OCI-LY3 (cell line): ENCODE measurements around the gene JCAD.

Source experiments
- H2AFZ ChIP-seq: fragments of 200-600, 300-600 bp; shearing (Covaris generic); 2 replicates; pipeline ENCODE4 v1.6.0; 2014; ENCODE audit warnings: antibody characterized with exemption, low read depth, low read length
- H3K27ac ChIP-seq: fragments of 200-600, 300-600 bp; sonication (generic); 2 replicates; pipeline ENCODE4 v1.5.1; 2014; ENCODE audit warnings: mild to moderate bottlenecking, low read length, moderate library complexity, mixed read lengths
- H3K27me3 ChIP-seq: fragments of 200-600, 300-600 bp; sonication (generic); 2 replicates; pipeline ENCODE4 v1.6.1; 2014; ENCODE audit warnings: low read depth, low read length, mixed read lengths
- H3K36me3 ChIP-seq: fragments of 200-600, 300-600 bp; sonication (generic); replicated peaks from 2 replicates; pipeline ENCODE3; 2014; ENCODE audit warnings: low read depth, low read length, mixed read lengths
- H3K4me1 ChIP-seq: fragments of 300-600, 200-600 bp; sonication (generic); 2 replicates; pipeline ENCODE4 v1.6.1; 2014; ENCODE audit warnings: low read length, mixed read lengths
- H3K4me2 ChIP-seq: fragments of 200-600, 300-600 bp; sonication (generic); 2 replicates; pipeline ENCODE4 v1.6.1; 2014; ENCODE audit warnings: low read length, mixed read lengths
- H3K4me3 ChIP-seq: fragments of 300-600, 200-600 bp; sonication (generic); 2 replicates; pipeline ENCODE4 v1.5.1; 2014; ENCODE audit warnings: antibody characterized with exemption, mild to moderate bottlenecking, low read length, moderate library complexity
- H3K79me2 ChIP-seq: fragments of 300-600, 200-600 bp; shearing (Covaris generic); 2 replicates; pipeline ENCODE4 v1.6.1; 2014; ENCODE audit warnings: mild to moderate bottlenecking, low read length, mixed read lengths
- H3K9ac ChIP-seq: fragments of 300-600, 200-600 bp; shearing (Covaris generic); 2 replicates; pipeline ENCODE4 v1.6.0; 2014; ENCODE audit warnings: mild to moderate bottlenecking, low read length, moderate library complexity
- H3K9me3 ChIP-seq: fragments of 200-600, 300-600 bp; shearing (Covaris generic); 2 replicates; pipeline ENCODE4 v1.6.1; 2014; ENCODE audit warnings: low read length, mixed read lengths; ENCODE audit not compliant: insufficient read depth
- H4K20me1 ChIP-seq: fragments of 200-600, 300-600 bp; sonication (generic); 2 replicates; pipeline ENCODE4 v1.6.1; 2016; ENCODE audit warnings: low read length, mixed read lengths; ENCODE audit not compliant: insufficient read depth
- EZH2phosphoT487 ChIP-seq: fragments of 200-600 bp; shearing (Covaris generic); IDR thresholded peaks from 2 replicates; pipeline ENCODE4 v1.6.1; 2018; ENCODE audit warnings: antibody characterized with exemption, mixed run types, low read depth
- TF ChIP-seq, protein P1 (sequence below): fragments of 200-600, 300-600 bp; sonication (generic); IDR thresholded peaks from 2 replicates; pipeline ENCODE4 v1.5.1; 2014; ENCODE audit warnings: antibody characterized with exemption, low read length, low read depth

The JCAD gene

DNA sequence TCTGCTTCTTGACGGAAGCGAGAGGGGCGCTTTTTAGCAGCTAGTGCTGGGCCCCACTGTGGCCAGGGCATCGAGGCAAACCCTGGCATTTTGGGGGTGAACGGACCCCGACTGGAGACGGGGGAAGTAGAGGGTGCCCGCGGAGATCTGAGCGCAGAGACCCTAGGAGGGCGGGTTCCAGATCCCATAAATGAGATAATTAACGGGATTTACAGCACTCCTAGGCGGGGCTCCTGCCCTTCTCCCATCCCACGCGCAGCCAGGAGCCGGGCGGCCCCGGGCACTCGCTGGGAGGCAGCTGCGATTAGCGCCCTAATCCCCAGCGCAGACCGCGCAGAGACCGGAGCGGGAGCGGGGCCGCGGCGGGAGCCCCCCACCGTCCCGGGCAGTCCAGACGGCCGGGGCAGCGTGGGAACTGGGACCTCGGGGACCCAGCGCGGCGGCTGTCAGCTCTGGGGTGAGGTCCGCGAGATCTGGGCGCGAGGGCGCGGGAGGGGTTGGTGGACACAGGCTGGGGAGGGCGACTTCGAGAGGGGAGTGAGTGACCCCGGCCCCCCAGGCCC is 735 bp downstream of the JCAD start:
- no peak overlapping the region for H3K4me3 ChIP-seq
- H3K36me3 ChIP-seq, result no peaks in the 10 kb centered on the region
- H3K4me2 ChIP-seq, result no peak overlapping the region
- H3K4me1 ChIP-seq, result no peaks in the 10 kb centered on the region
- TF ChIP-seq EZH2phosphoT487, result no peak
- TF ChIP-seq, protein P1, sequence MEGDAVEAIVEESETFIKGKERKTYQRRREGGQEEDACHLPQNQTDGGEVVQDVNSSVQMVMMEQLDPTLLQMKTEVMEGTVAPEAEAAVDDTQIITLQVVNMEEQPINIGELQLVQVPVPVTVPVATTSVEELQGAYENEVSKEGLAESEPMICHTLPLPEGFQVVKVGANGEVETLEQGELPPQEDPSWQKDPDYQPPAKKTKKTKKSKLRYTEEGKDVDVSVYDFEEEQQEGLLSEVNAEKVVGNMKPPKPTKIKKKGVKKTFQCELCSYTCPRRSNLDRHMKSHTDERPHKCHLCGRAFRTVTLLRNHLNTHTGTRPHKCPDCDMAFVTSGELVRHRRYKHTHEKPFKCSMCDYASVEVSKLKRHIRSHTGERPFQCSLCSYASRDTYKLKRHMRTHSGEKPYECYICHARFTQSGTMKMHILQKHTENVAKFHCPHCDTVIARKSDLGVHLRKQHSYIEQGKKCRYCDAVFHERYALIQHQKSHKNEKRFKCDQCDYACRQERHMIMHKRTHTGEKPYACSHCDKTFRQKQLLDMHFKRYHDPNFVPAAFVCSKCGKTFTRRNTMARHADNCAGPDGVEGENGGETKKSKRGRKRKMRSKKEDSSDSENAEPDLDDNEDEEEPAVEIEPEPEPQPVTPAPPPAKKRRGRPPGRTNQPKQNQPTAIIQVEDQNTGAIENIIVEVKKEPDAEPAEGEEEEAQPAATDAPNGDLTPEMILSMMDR, result no peak
- H3K9me3 ChIP-seq, result no peaks in the 10 kb centered on the region
- no peak overlapping the region for H3K27ac ChIP-seq
- no peak overlapping the region for H2AFZ ChIP-seq
- H3K27me3 ChIP-seq, result no peaks in the 10 kb centered on the region
- no peak overlapping the region for H3K9ac ChIP-seq
- H3K79me2 ChIP-seq, result no peaks in the 10 kb centered on the region
- no peaks in the 10 kb centered on the region for H4K20me1 ChIP-seq

DNA sequence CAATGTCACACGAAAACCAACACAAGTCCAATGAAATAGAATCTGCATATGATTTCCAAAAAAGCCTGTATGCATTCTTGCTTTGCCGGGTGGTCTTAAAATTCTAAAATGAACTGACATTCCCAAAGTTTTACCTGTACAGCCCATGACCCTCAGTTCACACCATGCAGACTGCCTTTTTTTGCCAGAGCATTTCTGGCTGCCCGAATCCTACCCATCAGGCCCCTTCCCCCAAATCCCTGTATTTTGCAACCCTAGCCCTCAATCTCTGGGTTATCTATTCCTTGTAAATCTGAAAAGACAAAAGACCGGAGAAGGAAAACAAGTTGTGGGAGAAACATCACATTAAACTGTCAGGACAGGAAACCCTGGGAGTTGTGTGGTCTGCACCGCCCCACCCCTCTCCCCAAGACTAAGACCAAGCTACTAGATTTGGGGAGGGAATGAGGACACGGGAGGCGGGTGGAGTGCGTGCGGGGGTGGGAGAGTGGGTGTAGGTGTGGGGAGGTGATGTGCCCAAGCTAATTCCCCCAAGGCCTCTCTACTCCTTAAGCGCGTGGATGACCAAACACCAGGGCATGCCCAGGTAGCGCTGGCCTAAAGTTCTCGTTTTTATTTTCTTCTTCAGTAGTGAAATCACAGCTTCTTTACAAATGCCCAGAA is 1.4 kb downstream of the JCAD start:
- Histone ChIP-seq H3K79me2 (no peaks in the 10 kb centered on the region), H3K9me3 (no peaks in the 10 kb centered on the region), H3K27me3 (no peaks in the 10 kb centered on the region), H3K4me1 (no peaks in the 10 kb centered on the region), H2AFZ (no peak overlapping the region), H3K4me2 (no peak overlapping the region), H3K4me3 (no peak overlapping the region), H3K27ac (no peak overlapping the region), H4K20me1 (no peaks in the 10 kb centered on the region), H3K9ac (no peak overlapping the region), H3K36me3 (no peaks in the 10 kb centered on the region)
- TF ChIP-seq, protein P1, result no peak
- TF ChIP-seq EZH2phosphoT487, result no peak

DNA sequence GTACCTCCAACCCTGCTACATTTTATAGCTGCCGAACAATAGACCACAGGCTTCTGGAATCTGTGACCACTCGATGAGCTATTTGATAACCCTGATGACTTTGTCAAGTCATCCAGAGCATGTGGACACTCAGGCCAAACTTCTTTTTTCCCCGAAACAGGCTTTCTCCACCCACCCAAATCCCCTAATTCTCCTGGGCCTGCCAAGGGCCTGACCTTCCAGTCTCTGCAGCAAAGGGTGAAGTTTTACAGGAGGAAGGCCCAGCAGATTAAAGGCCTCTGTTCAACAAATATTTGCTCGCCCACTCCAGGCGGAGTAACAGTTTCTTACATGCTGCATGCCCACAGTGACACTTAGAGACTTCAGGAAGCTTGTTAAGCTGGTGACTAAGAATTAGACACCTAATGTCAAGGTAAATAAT is 2.0 kb downstream of the JCAD start:
- no peaks in the 10 kb centered on the region for H4K20me1 ChIP-seq
- no peak overlapping the region for H3K4me2 ChIP-seq
- TF ChIP-seq EZH2phosphoT487, result no peak
- TF ChIP-seq, protein P1, result no peak
- H3K4me3 ChIP-seq, result no peak overlapping the region
- no peaks in the 10 kb centered on the region for H3K4me1 ChIP-seq
- no peaks in the 10 kb centered on the region for H3K27me3 ChIP-seq
- no peaks in the 10 kb centered on the region for H3K9me3 ChIP-seq
- H3K27ac ChIP-seq, result no peak overlapping the region
- no peaks in the 10 kb centered on the region for H3K79me2 ChIP-seq
- H2AFZ ChIP-seq, result no peak overlapping the region
- no peak overlapping the region for H3K9ac ChIP-seq
- no peaks in the 10 kb centered on the region for H3K36me3 ChIP-seq

DNA sequence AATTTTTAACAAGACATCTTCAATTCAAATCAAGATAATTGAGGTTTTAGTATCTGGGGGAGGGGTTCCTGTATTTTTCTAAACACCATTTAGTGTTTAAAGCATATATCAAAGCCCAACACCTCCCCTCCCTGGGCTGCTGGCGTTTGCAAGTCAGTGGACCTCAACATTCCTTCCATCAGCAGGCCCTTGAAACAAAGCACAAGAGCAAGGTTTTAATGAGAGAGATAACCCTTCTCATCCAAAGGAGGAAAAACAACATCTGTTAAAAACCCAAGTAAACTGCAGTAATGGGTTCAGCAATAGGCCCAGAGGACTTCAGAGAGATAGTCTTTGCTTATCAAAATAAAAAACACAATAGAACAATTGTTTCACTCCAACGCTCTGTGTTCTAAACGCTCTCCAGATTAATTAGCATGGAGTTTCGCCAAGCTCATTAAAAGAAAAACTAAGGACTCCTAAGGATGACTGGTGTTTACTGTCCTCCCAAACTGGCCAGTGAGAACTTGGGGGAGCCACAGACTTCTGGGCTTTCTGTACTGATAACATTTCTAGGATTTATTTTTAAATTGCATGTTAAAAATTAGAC is 2.5 kb downstream of the JCAD start:
- Histone ChIP-seq H3K9me3 (no peaks in the 10 kb centered on the region), H3K27ac (no peak overlapping the region), H3K79me2 (no peaks in the 10 kb centered on the region), H3K36me3 (no peaks in the 10 kb centered on the region), H3K4me3 (no peak overlapping the region), H3K4me1 (no peaks in the 10 kb centered on the region), H3K9ac (no peak overlapping the region), H3K4me2 (no peak overlapping the region), H3K27me3 (no peaks in the 10 kb centered on the region), H4K20me1 (no peaks in the 10 kb centered on the region), H2AFZ (no peak overlapping the region)
- TF ChIP-seq, protein P1, result no peak
